ENCODE results near the gene RBP3.

Gene RBP3

GRCh38 chr10:47403446-47404318, 55.5 kb downstream of the RBP3 start:
- no peak for DNase-seq (ENCODE audit: extremely low read depth, low read depth)
- no peak; the same call in none of the 2 replicates for TF ChIP-seq CTCF (IDR thresholded peaks at IDR 0.05; ENCODE audit: low read depth, low read length)

GRCh38 chr10:47404446-47404845, 56.3 kb downstream of the RBP3 start:
- no peak for TF ChIP-seq CTCF (IDR thresholded peaks at IDR 0.05; ENCODE audit: low read depth, low read length)
- no peak for DNase-seq (ENCODE audit: extremely low read depth, low read depth)

GRCh38 chr10:47404937-47405336, 56.8 kb downstream of the RBP3 start:
- no peak for DNase-seq (ENCODE audit: extremely low read depth, low read depth)
- TF ChIP-seq CTCF (IDR thresholded peaks at IDR 0.05; ENCODE audit: low read depth, low read length): no peak

- TF ChIP-seq CTCF (IDR thresholded peaks at IDR 0.05; ENCODE audit: low read depth, low read length): no peak
- no peak for DNase-seq (ENCODE audit: extremely low read depth, low read depth)
Measured at GRCh38 chr10:47405857-47406547, 57.8 kb downstream of the RBP3 start.

GRCh38 chr10:47406548-47406869, 58.3 kb downstream of the RBP3 start:
- TF ChIP-seq CTCF (IDR thresholded peaks at IDR 0.05; ENCODE audit: low read depth, low read length): no peak

GRCh38 chr10:47406870-47407691, 58.9 kb downstream of the RBP3 start:
- no peak for DNase-seq (ENCODE audit: extremely low read depth, low read depth)
- no peak for TF ChIP-seq CTCF (IDR thresholded peaks at IDR 0.05; ENCODE audit: low read depth, low read length)

More at GRCh38 chr10:47406548-47406869, 58.3 kb downstream of the RBP3 start:
- no peak for DNase-seq (ENCODE audit: extremely low read depth, low read depth)
